Measurements from ENCODE around the gene TSSK6. TPM values are rescaled to one million over a fixed set of nuclear protein-coding genes. Genes with fewer than 3 reads are reported as not detected.

TSSK6 gene
- total RNA-seq, 2 donors from 2014 or later: 3.8 to 3.9 TPM

- Mint-ChIP-seq H3K4me3 (no peak overlapping the region), H3K4me1 (peaks cover 2% of the 10 kb centered on the region), H3K36me3 (ENCODE audit: low read depth) (peaks cover 4% of the 10 kb centered on the region), H3K27me3 (no peaks in the 10 kb centered on the region), H3K27ac (no peak overlapping the region)
- DNase-seq (no peak), ATAC-seq (no peak)
- no peaks in the 10 kb centered on the region for H3K9me3 ChIP-seq (ENCODE audit: control insufficient read depth, low read length, poor library complexity, severe bottlenecking)
These were observed 13.1 kb downstream of the TSSK6 start for GRCh38 chr19:19502281-19502680.

- H3K36me3 Mint-ChIP-seq (ENCODE audit: low read depth): peaks cover 4% of the 10 kb centered on the region
- DNase-seq (no peak), ATAC-seq (no peak)
- H3K4me1 Mint-ChIP-seq: peaks cover 2% of the 10 kb centered on the region
- no peak overlapping the region for H3K27ac Mint-ChIP-seq
- H3K9me3 ChIP-seq (ENCODE audit: control insufficient read depth, low read length, poor library complexity, severe bottlenecking): no peaks in the 10 kb centered on the region
- H3K27me3 Mint-ChIP-seq: no peaks in the 10 kb centered on the region
- no peak overlapping the region for H3K4me3 Mint-ChIP-seq
These were observed 13.6 kb downstream of the TSSK6 start for GRCh38 chr19:19501798-19502197.

- DNase-seq (no peak), ATAC-seq (no peak)
- H3K27ac Mint-ChIP-seq: peak overlapping the region; percentile 16
- H3K4me1 Mint-ChIP-seq: peaks cover 2% of the 10 kb centered on the region
- no peaks in the 10 kb centered on the region for H3K9me3 ChIP-seq (ENCODE audit: control insufficient read depth, low read length, poor library complexity, severe bottlenecking)
- H3K27me3 Mint-ChIP-seq: no peaks in the 10 kb centered on the region
- H3K4me3 Mint-ChIP-seq: no peak overlapping the region
- H3K36me3 Mint-ChIP-seq (ENCODE audit: low read depth): peaks cover 4% of the 10 kb centered on the region
These were observed 14.2 kb downstream of the TSSK6 start for GRCh38 chr19:19500975-19501644.

GRCh38 chr19:19499272-19499995 lies 15.9 kb downstream of the TSSK6 start:
- ATAC-seq (no peak), DNase-seq (no peak)
- Mint-ChIP-seq H3K27ac (no peak overlapping the region), H3K4me1 (peaks cover 2% of the 10 kb centered on the region), H3K4me3 (no peak overlapping the region), H3K27me3 (no peaks in the 10 kb centered on the region), H3K36me3 (ENCODE audit: low read depth) (peaks cover 4% of the 10 kb centered on the region)
- H3K9me3 ChIP-seq (ENCODE audit: control insufficient read depth, low read length, poor library complexity, severe bottlenecking): no peaks in the 10 kb centered on the region

GRCh38 chr19:19498255-19498991 lies 16.9 kb downstream of the TSSK6 start:
- no peaks in the 10 kb centered on the region for H3K9me3 ChIP-seq (ENCODE audit: control insufficient read depth, low read length, poor library complexity, severe bottlenecking)
- ATAC-seq: no peak
- H3K4me3 Mint-ChIP-seq: no peak overlapping the region
- H3K4me1 Mint-ChIP-seq: peaks cover 2% of the 10 kb centered on the region
- no peak for DNase-seq
- H3K27me3 Mint-ChIP-seq: no peaks in the 10 kb centered on the region
- peak overlapping the region; percentile 29 for H3K27ac Mint-ChIP-seq
- H3K36me3 Mint-ChIP-seq (ENCODE audit: low read depth): peaks cover 4% of the 10 kb centered on the region

- Mint-ChIP-seq H3K27me3 (no peaks in the 10 kb centered on the region), H3K36me3 (ENCODE audit: low read depth) (peaks cover 2% of the 10 kb centered on the region), H3K4me3 (no peak overlapping the region), H3K27ac (peak overlapping the region; percentile 61), H3K4me1 (no peaks in the 10 kb centered on the region)
- ATAC-seq (no peak), DNase-seq (no peak)
- no peaks in the 10 kb centered on the region for H3K9me3 ChIP-seq (ENCODE audit: control insufficient read depth, low read length, poor library complexity, severe bottlenecking)
These were observed 19.4 kb downstream of the TSSK6 start for GRCh38 chr19:19495614-19496603.

- no peaks in the 10 kb centered on the region for H3K9me3 ChIP-seq (ENCODE audit: control insufficient read depth, low read length, poor library complexity, severe bottlenecking)
- peaks cover 2% of the 10 kb centered on the region for H3K36me3 Mint-ChIP-seq (ENCODE audit: low read depth)
- no peaks in the 10 kb centered on the region for H3K27me3 Mint-ChIP-seq
- DNase-seq: no peak
- no peak overlapping the region for H3K4me3 Mint-ChIP-seq
- H3K4me1 Mint-ChIP-seq: peaks cover 16% of the 10 kb centered on the region
- ATAC-seq: no peak
- peak overlapping the region; percentile 62 for H3K27ac Mint-ChIP-seq
These were observed 21.4 kb downstream of the TSSK6 start for GRCh38 chr19:19493841-19494546.

- Mint-ChIP-seq H3K4me3 (no peak overlapping the region), H3K36me3 (ENCODE audit: low read depth) (peaks cover 2% of the 10 kb centered on the region), H3K27ac (no peak overlapping the region), H3K4me1 (peaks cover 28% of the 10 kb centered on the region), H3K27me3 (no peaks in the 10 kb centered on the region)
- no peaks in the 10 kb centered on the region for H3K9me3 ChIP-seq (ENCODE audit: control insufficient read depth, low read length, poor library complexity, severe bottlenecking)
- no peak for ATAC-seq
- DNase-seq: no peak
These were observed 23.2 kb downstream of the TSSK6 start for GRCh38 chr19:19492026-19492610.

- peak overlapping the region; percentile 99 for H3K27ac Mint-ChIP-seq
- peaks cover 2% of the 10 kb centered on the region for H3K36me3 Mint-ChIP-seq (ENCODE audit: low read depth)
- H3K9me3 ChIP-seq (ENCODE audit: control insufficient read depth, low read length, poor library complexity, severe bottlenecking): no peaks in the 10 kb centered on the region
- ATAC-seq: no peak
- H3K4me3 Mint-ChIP-seq: peak overlapping the region; percentile 15
- H3K27me3 Mint-ChIP-seq: no peaks in the 10 kb centered on the region
- H3K4me1 Mint-ChIP-seq: peaks cover 31% of the 10 kb centered on the region
- DNase-seq: no peak
These were observed 23.9 kb downstream of the TSSK6 start for GRCh38 chr19:19491321-19492025.

GRCh38 chr19:19490214-19490968 lies 25.0 kb downstream of the TSSK6 start:
- Mint-ChIP-seq H3K36me3 (ENCODE audit: low read depth) (peaks cover 2% of the 10 kb centered on the region), H3K27ac (peak overlapping the region; percentile 99), H3K27me3 (no peaks in the 10 kb centered on the region), H3K4me3 (peak overlapping the region; percentile 80), H3K4me1 (peaks cover 33% of the 10 kb centered on the region)
- no peaks in the 10 kb centered on the region for H3K9me3 ChIP-seq (ENCODE audit: control insufficient read depth, low read length, poor library complexity, severe bottlenecking)
- ATAC-seq (peak; percentile 38), DNase-seq (peak; percentile 56 to 74 (median 64))

- DNase-seq: no peak
- H3K36me3 Mint-ChIP-seq (ENCODE audit: low read depth): peaks cover 1% of the 10 kb centered on the region
- H3K4me1 Mint-ChIP-seq: peaks cover 35% of the 10 kb centered on the region
- no peaks in the 10 kb centered on the region for H3K9me3 ChIP-seq (ENCODE audit: control insufficient read depth, low read length, poor library complexity, severe bottlenecking)
- ATAC-seq: peak; percentile 25
- peak overlapping the region; percentile 99 for H3K27ac Mint-ChIP-seq
- H3K27me3 Mint-ChIP-seq: no peaks in the 10 kb centered on the region
- peak overlapping the region; percentile 80 for H3K4me3 Mint-ChIP-seq
These were observed 25.5 kb downstream of the TSSK6 start for GRCh38 chr19:19489804-19490204.
